HCT116 (cell line): ENCODE measurements around the gene BICD2. TPM values are rescaled to one million over a fixed set of nuclear protein-coding genes. Genes with fewer than 3 reads are reported as not detected.

Source experiments
- ATAC-seq: fragments of 200-7000 bp; cut with Tn5 transposase; 2 replicates; pipeline ENCODE4 v1.9.1; 2020; ENCODE audit warnings: mild to moderate bottlenecking, moderate library complexity
- BruUV-seq: library from RNA; stranded (reverse); fragments of 400-500 nt; replicated peaks from 2 replicates; lab custom pipeline; 2021; lab: Mats Ljungman, UMichigan
- CTCF ChIA-PET: fragments of 300-600 bp; sonication (Branson Sonifier 250); formaldehyde crosslinking; loops from one replicate; lab custom pipeline; 2021; ENCODE audit warnings: antibody characterized with exemption; lab: Charles Lee
- POLR2A ChIA-PET: fragments of 300-600, 350-600 bp; sonication (Branson Sonifier 250); formaldehyde crosslinking; loops from one replicate; lab custom pipeline; 2021; ENCODE audit warnings: antibody characterized with exemption; lab: Charles Lee
- RAD21 ChIA-PET, 2 experiments: fragments of 300-600 bp; sonication (Branson Sonifier 250); formaldehyde crosslinking; loops; one replicate each; lab custom pipeline; 2023; ENCODE audit warnings: low total read pairs in 2 of 2; ENCODE audit not compliant: uncharacterized antibody in 2 of 2, unreplicated experiment in 2 of 2, low non-redundant PET in 1 of 2; lab: Charles Lee
- DNase-seq: peaks from one replicate; pipeline ENCODE4 v3.0.0-alpha.2; 2010; ENCODE audit warnings: low read depth, low spot score
- H2AFZ ChIP-seq: fragments of 200-600 bp; shearing (Covaris generic), sonication (generic); 2 replicates; pipeline ENCODE4 v1.6.1; 2017; ENCODE audit warnings: low read depth, mixed run types, mixed read lengths, antibody characterized with exemption, low read length; ENCODE audit not compliant: poor library complexity, severe bottlenecking
- H3K27ac ChIP-seq: 2 replicates; pipeline ENCODE4 v1.5.1; 2012; ENCODE audit warnings: low read depth, low read length
- H3K27me3 ChIP-seq: fragments of 200-600 bp; sonication (generic); 2 replicates; pipeline ENCODE4 v1.6.1; 2016; ENCODE audit warnings: mixed run types, low read length, mixed read lengths; ENCODE audit not compliant: insufficient read depth
- H3K36me3 ChIP-seq, 2 experiments: fragments of 200-500 bp in 1 of 2; fragments of 200-600 bp in 1 of 2; sonication (Bioruptor generic) in 1 of 2; sonication (generic) in 1 of 2; 2 replicates each; pipeline versions ENCODE4 v1.5.1 to v1.6.1; 2014 to 2016; ENCODE audit warnings: low read length in 2 of 2, inconsistent platforms in 1 of 2, mixed read lengths in 1 of 2, mixed run types in 1 of 2; ENCODE audit not compliant: insufficient read depth in 2 of 2, control insufficient read depth in 1 of 2
- H3K4me1 ChIP-seq, 2 experiments: fragments of 200-600 bp in 1 of 2; sonication (generic) in 1 of 2; 2 replicates each; pipeline versions ENCODE4 v1.5.1 to v1.6.1; 2012 to 2017; ENCODE audit warnings: low read length in 2 of 2, inconsistent platforms in 1 of 2, mild to moderate bottlenecking in 1 of 2, mixed read lengths in 1 of 2, mixed run types in 1 of 2, moderate library complexity in 1 of 2; ENCODE audit not compliant: insufficient read depth in 2 of 2, control insufficient read depth in 1 of 2
- H3K4me2 ChIP-seq: fragments of 200-600 bp; sonication (generic); 2 replicates; pipeline ENCODE4 v1.6.1; 2017; ENCODE audit warnings: mixed run types, low read length, mixed read lengths
- H3K4me3 ChIP-seq, 2 experiments: fragments of 200-600 bp in 1 of 2; sonication (generic) in 1 of 2; replicated peaks in 1 of 2; 2 replicates each; pipeline ENCODE4 v1.5.1; 2011 to 2016; ENCODE audit warnings: low read length in 2 of 2, control low read depth in 1 of 2, low read depth in 1 of 2, mild to moderate bottlenecking in 1 of 2, mixed read lengths in 1 of 2, mixed run types in 1 of 2
- H3K79me2 ChIP-seq: fragments of 200-600 bp; sonication (generic); 2 replicates; pipeline ENCODE4 v1.6.1; 2017; ENCODE audit warnings: mild to moderate bottlenecking, mixed run types, low read length, moderate library complexity, mixed read lengths; ENCODE audit not compliant: insufficient read depth
- H3K9ac ChIP-seq: fragments of 200-600 bp; sonication (generic); 2 replicates; pipeline ENCODE4 v1.6.1; 2016; ENCODE audit warnings: low read length, mixed read lengths
- H3K9me2 ChIP-seq: fragments of 200-600 bp; sonication (generic), shearing (Covaris generic); 2 replicates; pipeline ENCODE4 v1.6.1; 2017; ENCODE audit warnings: mixed run types, mild to moderate bottlenecking, moderate library complexity; ENCODE audit not compliant: insufficient read depth
- H3K9me3 ChIP-seq, 2 experiments: fragments of 200-500 bp in 1 of 2; fragments of 200-600 bp in 1 of 2; sonication (Bioruptor generic) in 1 of 2; sonication (generic) in 1 of 2; 2 replicates each; pipeline ENCODE4 v1.6.1; 2014 to 2017; ENCODE audit warnings: low read length in 2 of 2, mixed read lengths in 2 of 2, inconsistent platforms in 1 of 2, low read depth in 1 of 2, mild to moderate bottlenecking in 1 of 2, mixed run types in 1 of 2, moderate library complexity in 1 of 2; ENCODE audit not compliant: control insufficient read depth in 1 of 2, insufficient read depth in 1 of 2
- H4K20me1 ChIP-seq: fragments of 200-600 bp; sonication (generic), shearing (Covaris generic); 2 replicates; pipeline ENCODE4 v1.6.1; 2017; ENCODE audit warnings: mixed run types, mild to moderate bottlenecking, moderate library complexity; ENCODE audit not compliant: insufficient read depth
- CBX3 ChIP-seq: IDR thresholded peaks from 2 replicates; pipeline ENCODE4 v1.6.1; 2012; ENCODE audit warnings: low read depth
- CEBPB ChIP-seq: IDR thresholded peaks from 2 replicates; pipeline ENCODE4 v1.6.1; 2012; ENCODE audit warnings: low read depth
- ELF1 ChIP-seq: IDR thresholded peaks from 2 replicates; pipeline ENCODE4 v1.6.1; 2012; ENCODE audit warnings: low read depth, borderline replicate concordance
- EZH2phosphoT487 ChIP-seq: fragments of 200-600 bp; IDR thresholded peaks from 2 replicates; pipeline ENCODE4 v1.6.1; 2018; ENCODE audit warnings: antibody characterized with exemption, borderline replicate concordance
- FOSL1 ChIP-seq: IDR thresholded peaks from 2 replicates; pipeline ENCODE4 v1.6.1; 2012; ENCODE audit warnings: low read depth
- JUND ChIP-seq: IDR thresholded peaks from 2 replicates; pipeline ENCODE4 v1.6.1; 2012
- MAX ChIP-seq: IDR thresholded peaks from 2 replicates; pipeline ENCODE4 v1.6.1; 2012
- POLR2A ChIP-seq: IDR thresholded peaks from 2 replicates; pipeline ENCODE4 v1.7.0; 2011; ENCODE audit warnings: borderline replicate concordance; ENCODE audit not compliant: insufficient read depth, insufficient read length; ENCODE audit errors: extremely low read depth
- POLR2AphosphoS5 ChIP-seq: IDR thresholded peaks from 2 replicates; pipeline ENCODE4 v1.6.1; 2011; ENCODE audit warnings: mild to moderate bottlenecking, low read depth, low read length, moderate library complexity
- RAD21 ChIP-seq: IDR thresholded peaks from 2 replicates; pipeline ENCODE4 v1.6.1; 2012; ENCODE audit warnings: low read depth, mild to moderate bottlenecking
- SIN3A ChIP-seq: IDR thresholded peaks from 2 replicates; pipeline ENCODE4 v1.6.1; 2012; ENCODE audit warnings: low read depth
- SP1 ChIP-seq: IDR thresholded peaks from 2 replicates; pipeline ENCODE4 v1.6.1; 2012; ENCODE audit warnings: low read depth
- SRF ChIP-seq: IDR thresholded peaks from 2 replicates; pipeline ENCODE4 v1.6.1; 2012; ENCODE audit warnings: low read depth
- TCF7L2 ChIP-seq: IDR thresholded peaks from 2 replicates; pipeline ENCODE4 v1.7.0; 2011; ENCODE audit warnings: borderline replicate concordance, inconsistent platforms; ENCODE audit not compliant: insufficient read depth, insufficient read length; ENCODE audit errors: extremely low read depth
- YY1 ChIP-seq: IDR thresholded peaks from 2 replicates; pipeline ENCODE4 v1.6.1; 2011; ENCODE audit warnings: low read length, low read depth, moderate library complexity, mild to moderate bottlenecking; ENCODE audit not compliant: insufficient replicate concordance; ENCODE audit errors: extremely low read depth
- ZBTB33 ChIP-seq: IDR thresholded peaks from 2 replicates; pipeline ENCODE4 v1.6.1; 2011; ENCODE audit warnings: mild to moderate bottlenecking, low read length, moderate library complexity; ENCODE audit not compliant: insufficient replicate concordance; ENCODE audit errors: extremely low read depth
- ZFX ChIP-seq: fragments of 450-650 bp; IDR thresholded peaks from 2 replicates; pipeline ENCODE4 v1.6.1; 2017
- ZNF274 ChIP-seq: fragments of 200-500 bp; sonication (Bioruptor generic); IDR thresholded peaks from 2 replicates; pipeline ENCODE4 v1.6.1; 2014; ENCODE audit warnings: mild to moderate bottlenecking, low read depth, low read length, inconsistent platforms
- intact Hi-C: fragments of 100-400 bp; cut with micrococcal nuclease; formaldehyde crosslinking; loops from 2 replicates; pipeline ENCODE4 v1.10.0; 2022
- total RNA-seq: library from RNA; stranded (reverse); gene quantifications from one replicate; pipeline ENCODE4 v1.2.1, GENCODE V29; 2021; ENCODE audit not compliant: unreplicated experiment
- TF ChIP-seq, protein P1 (sequence below): IDR thresholded peaks from 2 replicates; pipeline ENCODE4 v1.6.1; 2012

BICD2 gene
- total RNA-seq, 1 experiment from 2014 or later: 23.4 TPM

DNA sequence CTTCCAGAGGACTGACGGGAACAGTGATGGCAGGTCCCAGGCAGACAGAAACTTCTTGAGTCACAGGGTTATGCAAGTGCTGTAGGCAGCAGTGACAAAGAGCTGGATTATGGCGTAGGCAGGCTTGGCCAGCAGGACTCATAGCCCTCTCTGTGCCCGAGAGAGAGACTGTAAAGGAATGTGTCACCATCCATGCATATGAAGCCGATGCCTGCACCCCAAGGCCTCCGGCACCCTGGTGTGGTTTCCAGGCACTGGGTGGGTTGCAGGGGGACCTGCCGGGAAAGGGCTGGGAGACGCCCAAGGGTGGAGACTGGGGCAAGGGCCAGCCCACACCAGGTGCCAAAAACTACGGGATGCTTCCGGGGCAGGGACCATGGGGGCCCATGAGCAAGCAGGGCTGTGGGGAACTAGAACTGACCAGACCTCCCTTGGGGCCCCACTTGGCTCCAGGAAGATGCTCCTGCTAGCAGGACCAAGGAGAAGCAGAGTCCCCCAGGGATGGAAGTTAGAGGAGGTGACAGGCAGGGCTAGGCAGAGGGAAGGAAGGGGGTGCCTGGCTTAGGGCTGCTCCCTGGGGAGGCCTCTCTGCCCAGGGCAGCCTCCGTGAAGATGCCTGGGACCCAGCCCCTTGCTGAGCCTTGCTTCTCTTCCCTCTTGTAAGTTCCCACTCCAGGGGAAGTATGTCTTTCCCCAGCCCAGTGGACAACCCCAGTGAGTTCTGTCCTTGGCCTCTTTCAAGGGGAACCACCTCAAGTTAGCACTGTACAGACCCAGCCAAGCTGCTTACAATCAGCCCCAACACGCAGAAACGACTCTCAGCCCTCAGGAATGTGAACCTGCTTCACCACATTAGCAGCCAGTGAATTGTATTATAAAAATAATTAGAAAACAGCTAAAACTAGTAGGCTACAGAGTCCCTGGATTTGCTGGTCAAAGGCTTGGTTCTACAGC, 84.2 kb downstream of the BICD2 start:
- peak; percentile 17; the same call in 1 of the 2 replicates for ATAC-seq
- Histone ChIP-seq H4K20me1 (no peaks in the 10 kb centered on the region), H3K4me3 (no peak overlapping the region)

More for the DNA sequence above, 84.2 kb downstream of the BICD2 start:
- ChIA-PET CTCF (no interaction called here), RAD21 (no interaction called here), POLR2A (no interaction called here)
- Histone ChIP-seq H3K27me3 (no peaks in the 10 kb centered on the region), H3K4me1 (no peaks in the 10 kb centered on the region), H3K9ac (no peak overlapping the region), H3K9me3 (no peaks in the 10 kb centered on the region), H3K79me2 (no peaks in the 10 kb centered on the region), H3K36me3 (no peaks in the 10 kb centered on the region), H3K9me2 (no peaks in the 10 kb centered on the region), H3K4me2 (no peak overlapping the region), H3K27ac (no peak overlapping the region), H2AFZ (no peak overlapping the region)
- DNase-seq: no peak
- TF ChIP-seq JUND (no peak), POLR2A (no peak), ZNF274 (no peak), ZFX (no peak), SIN3A (no peak), CEBPB (no peak), EZH2phosphoT487 (no peak), CBX3 (no peak), ZBTB33 (no peak), FOSL1 (no peak), POLR2AphosphoS5 (no peak), MAX (no peak), SP1 (no peak), RAD21 (no peak), YY1 (no peak), SRF (no peak), TCF7L2 (no peak), ELF1 (no peak)
- TF ChIP-seq, protein P1, sequence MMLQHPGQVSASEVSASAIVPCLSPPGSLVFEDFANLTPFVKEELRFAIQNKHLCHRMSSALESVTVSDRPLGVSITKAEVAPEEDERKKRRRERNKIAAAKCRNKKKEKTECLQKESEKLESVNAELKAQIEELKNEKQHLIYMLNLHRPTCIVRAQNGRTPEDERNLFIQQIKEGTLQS: no peak
- intact Hi-C loops: no loop called here
- BruUV-seq: no TSS peak
